ENCODE data around the gene NFYC.

NFYC gene

DNA sequence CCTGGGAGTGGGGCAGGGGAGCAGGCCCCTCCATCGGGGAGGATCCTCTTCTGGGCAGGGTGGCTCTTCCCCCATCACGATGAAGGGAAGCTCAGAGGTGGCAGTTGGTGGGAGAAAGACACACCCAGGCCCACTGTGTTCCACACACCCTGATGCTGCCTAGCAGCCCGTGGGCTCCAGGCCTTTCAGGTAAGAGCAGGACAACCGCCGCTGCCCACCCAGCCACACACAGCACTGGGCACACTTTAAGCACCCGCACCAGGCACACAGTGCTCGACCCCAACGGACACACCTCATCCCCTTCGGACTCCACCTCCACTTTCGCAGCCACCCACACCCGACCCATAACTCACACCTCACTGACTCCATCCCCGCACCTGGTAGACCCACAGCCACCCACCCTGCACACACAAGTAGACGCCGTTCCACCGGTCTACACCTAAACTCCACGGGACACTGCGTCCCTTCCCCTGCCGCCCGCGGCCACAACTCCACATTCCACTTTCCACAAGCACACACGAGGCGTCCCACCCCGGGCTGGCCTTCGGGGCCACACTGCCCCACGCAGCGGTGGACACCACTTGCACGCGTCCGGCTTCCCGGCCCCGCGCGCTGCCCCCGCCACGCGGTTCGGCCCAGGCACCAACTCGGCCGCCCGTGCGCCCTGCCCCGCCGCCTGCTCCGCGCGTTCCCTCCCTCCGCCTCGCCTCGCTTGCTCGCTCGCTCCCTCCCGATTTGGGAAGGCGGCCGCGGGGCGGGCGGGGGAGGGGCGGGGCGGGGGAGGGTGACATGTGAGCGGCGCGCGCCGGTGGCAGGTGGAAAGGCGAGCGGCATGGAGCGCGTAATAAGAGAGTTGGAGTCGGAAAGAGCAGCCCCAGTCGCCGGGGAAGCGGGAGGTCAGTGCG lies 91.7 kb downstream of the NFYC start, which contains the start of gene KCNQ4 (continued):
- TF ChIP-seq ZNF513 (tag by site-specific recombination; IDR thresholded peaks at IDR 0.05) (no peak), ZNF596 (tag by site-specific recombination; IDR thresholded peaks at IDR 0.05) (peak; percentile 73), ZEB2 (tag by site-specific recombination; IDR thresholded peaks at IDR 0.05) (peak; percentile 62), PRDM1 (tag by site-specific recombination; IDR thresholded peaks at IDR 0.05) (peak; percentile 55), ZNF449 (tag by site-specific recombination; IDR thresholded peaks at IDR 0.05) (no peak), KLF1 (tag by site-specific recombination; IDR thresholded peaks at IDR 0.05) (peak; percentile 83), ZBTB44 (tag by site-specific recombination; IDR thresholded peaks at IDR 0.05) (no peak), ZNF26 (tag by site-specific recombination; IDR thresholded peaks at IDR 0.05) (no peak), ZNF701 (tag by site-specific recombination; IDR thresholded peaks at IDR 0.05) (0 out of 2 replicates have a peak, but pooled peaks have one; percentile 37), IKZF3 (tag by site-specific recombination; IDR thresholded peaks at IDR 0.05) (no peak), KLF10 (tag by site-specific recombination; IDR thresholded peaks at IDR 0.05) (peak; percentile 27; the same call in 1 of the 2 replicates), ZNF239 (tag by site-specific recombination; IDR thresholded peaks at IDR 0.05) (no peak), ZNF792 (tag by site-specific recombination; IDR thresholded peaks at IDR 0.05) (peak; percentile 74; the same call in 1 of the 2 replicates), ZNF223 (tag by site-specific recombination; IDR thresholded peaks at IDR 0.05) (no peak), KLF16 (tag by site-specific recombination; IDR thresholded peaks at IDR 0.05) (peak; percentile 33; the same call in 1 of the 2 replicates), RBAK (tag by site-specific recombination; IDR thresholded peaks at IDR 0.05) (0 out of 2 replicates have a peak, but pooled peaks have one; percentile 8), FEZF1 (tag by site-specific recombination; IDR thresholded peaks at IDR 0.05) (no peak), ZNF501 (tag by site-specific recombination; IDR thresholded peaks at IDR 0.05) (0 out of 2 replicates have a peak, but pooled peaks have one; percentile 22), ZNF311 (tag by site-specific recombination; IDR thresholded peaks at IDR 0.05; ENCODE audit: borderline replicate concordance) (no peak), ZBTB48 (tag by site-specific recombination; IDR thresholded peaks at IDR 0.05) (peak; percentile 82), ZNF416 (tag by site-specific recombination; IDR thresholded peaks at IDR 0.05) (no peak), EGR2 (tag by site-specific recombination; IDR thresholded peaks at IDR 0.05; ENCODE audit: low read depth) (peak; percentile 93), ZNF610 (tag by site-specific recombination; IDR thresholded peaks at IDR 0.05; ENCODE audit: borderline replicate concordance) (no peak), ZNF138 (tag by site-specific recombination; IDR thresholded peaks at IDR 0.05; ENCODE audit: borderline replicate concordance) (no peak), YY1 (tag by site-specific recombination; IDR thresholded peaks at IDR 0.05) (no peak; the same call in 1 of the 2 replicates)
- TF ChIP-seq, protein P1, sequence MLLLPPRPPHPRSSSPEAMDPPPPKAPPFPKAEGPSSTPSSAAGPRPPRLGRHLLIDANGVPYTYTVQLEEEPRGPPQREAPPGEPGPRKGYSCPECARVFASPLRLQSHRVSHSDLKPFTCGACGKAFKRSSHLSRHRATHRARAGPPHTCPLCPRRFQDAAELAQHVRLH (tag by site-specific recombination; IDR thresholded peaks at IDR 0.05), result no peak
- TF ChIP-seq, protein P2, sequence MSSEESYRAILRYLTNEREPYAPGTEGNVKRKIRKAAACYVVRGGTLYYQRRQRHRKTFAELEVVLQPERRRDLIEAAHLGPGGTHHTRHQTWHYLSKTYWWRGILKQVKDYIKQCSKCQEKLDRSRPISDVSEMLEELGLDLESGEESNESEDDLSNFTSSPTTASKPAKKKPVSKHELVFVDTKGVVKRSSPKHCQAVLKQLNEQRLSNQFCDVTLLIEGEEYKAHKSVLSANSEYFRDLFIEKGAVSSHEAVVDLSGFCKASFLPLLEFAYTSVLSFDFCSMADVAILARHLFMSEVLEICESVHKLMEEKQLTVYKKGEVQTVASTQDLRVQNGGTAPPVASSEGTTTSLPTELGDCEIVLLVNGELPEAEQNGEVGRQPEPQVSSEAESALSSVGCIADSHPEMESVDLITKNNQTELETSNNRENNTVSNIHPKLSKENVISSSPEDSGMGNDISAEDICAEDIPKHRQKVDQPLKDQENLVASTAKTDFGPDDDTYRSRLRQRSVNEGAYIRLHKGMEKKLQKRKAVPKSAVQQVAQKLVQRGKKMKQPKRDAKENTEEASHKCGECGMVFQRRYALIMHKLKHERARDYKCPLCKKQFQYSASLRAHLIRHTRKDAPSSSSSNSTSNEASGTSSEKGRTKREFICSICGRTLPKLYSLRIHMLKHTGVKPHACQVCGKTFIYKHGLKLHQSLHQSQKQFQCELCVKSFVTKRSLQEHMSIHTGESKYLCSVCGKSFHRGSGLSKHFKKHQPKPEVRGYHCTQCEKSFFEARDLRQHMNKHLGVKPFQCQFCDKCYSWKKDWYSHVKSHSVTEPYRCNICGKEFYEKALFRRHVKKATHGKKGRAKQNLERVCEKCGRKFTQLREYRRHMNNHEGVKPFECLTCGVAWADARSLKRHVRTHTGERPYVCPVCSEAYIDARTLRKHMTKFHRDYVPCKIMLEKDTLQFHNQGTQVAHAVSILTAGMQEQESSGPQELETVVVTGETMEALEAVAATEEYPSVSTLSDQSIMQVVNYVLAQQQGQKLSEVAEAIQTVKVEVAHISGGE (tag by site-specific recombination; conservative IDR thresholded peaks at IDR 0.05; ENCODE audit: low read depth), result 0 out of 2 replicates have a peak, but pooled peaks have one; percentile 17
- TF ChIP-seq, protein P3, sequence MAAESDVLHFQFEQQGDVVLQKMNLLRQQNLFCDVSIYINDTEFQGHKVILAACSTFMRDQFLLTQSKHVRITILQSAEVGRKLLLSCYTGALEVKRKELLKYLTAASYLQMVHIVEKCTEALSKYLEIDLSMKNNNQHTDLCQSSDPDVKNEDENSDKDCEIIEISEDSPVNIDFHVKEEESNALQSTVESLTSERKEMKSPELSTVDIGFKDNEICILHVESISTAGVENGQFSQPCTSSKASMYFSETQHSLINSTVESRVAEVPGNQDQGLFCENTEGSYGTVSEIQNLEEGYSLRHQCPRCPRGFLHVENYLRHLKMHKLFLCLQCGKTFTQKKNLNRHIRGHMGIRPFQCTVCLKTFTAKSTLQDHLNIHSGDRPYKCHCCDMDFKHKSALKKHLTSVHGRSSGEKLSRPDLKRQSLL (tag by site-specific recombination; IDR thresholded peaks at IDR 0.05), result no peak

Data from HEK293 (cell line).